OCI-M1 (cell line): Measurements from ENCODE around the gene CLIP4.

Source experiments
- DNase-seq: peaks from one replicate; lab custom pipeline; 2025; lab: John Stamatoyannopoulos, UW

Gene CLIP4

DNA sequence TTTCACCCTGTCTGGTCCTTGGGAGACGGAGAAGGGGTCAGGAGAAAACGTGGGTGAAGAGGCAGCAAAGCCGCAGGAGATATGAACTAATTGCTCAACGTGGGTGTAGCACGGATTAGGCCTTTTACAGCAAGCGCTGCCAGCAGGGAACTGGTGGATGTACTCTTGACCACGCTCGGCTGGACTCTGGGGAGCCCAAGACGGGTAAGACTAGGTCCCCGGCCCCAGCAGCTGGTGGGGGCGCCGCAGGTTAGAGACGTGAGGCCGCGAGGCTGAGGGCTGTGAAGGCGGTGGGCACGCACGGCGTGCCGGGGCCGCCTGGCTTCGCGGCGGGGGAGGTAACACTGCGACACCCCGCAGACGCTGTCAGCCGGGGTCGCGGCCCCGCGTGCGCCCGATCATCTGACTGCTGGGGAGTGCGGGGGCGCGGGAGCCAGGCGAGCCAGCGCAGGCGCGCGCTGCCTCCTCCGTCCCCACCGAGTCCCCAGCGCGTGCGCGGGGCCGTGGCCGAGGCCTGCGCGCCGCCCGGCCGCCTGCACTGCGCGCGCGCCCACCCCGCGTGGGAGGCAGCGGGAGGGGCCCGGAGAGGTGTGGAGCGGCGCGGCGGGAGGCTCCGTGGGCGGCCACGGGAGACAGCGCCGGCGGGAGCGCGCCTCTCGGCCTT, at the start of gene CLIP4:
Gene CLIP4 (plus strand): TSS at position 470 of the 664 bp plus-strand sequence. CDS start 5,974 bp downstream, outside the sequence.
- DNase-seq, result no peak

DNA sequence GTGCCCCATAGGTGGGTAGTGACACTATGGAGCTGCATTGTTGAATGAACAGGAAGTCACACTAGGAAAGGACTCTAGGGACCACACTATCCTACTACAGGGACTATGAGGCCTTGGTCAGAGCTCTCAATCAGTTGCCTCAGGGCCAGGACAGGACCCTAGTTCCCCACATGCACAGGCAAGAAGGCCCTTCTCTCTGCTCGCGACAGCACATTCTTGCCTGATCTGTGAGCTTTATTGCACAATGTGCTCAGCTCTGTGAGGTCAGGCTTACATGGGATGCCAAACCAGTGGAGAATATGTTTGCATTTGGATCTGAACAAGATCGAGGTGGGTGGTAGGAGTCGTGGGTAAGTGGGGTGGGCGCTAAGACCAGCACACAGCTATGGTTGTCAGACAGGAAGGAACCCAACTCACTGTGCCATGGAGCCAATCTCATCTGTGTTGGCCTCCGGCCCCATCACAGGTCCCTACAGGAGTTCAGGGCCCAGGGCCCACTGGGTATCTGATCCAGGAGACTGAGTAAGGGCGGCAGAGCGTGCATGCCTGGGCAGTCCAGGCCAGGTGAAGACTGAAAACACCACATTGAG, 48.8 kb upstream of the CLIP4 start:
- DNase-seq, result no peak

- DNase-seq, result no peak
Observed at GRCh38 chr2:29066997-29067605, 48.1 kb upstream of the CLIP4 start.

DNA sequence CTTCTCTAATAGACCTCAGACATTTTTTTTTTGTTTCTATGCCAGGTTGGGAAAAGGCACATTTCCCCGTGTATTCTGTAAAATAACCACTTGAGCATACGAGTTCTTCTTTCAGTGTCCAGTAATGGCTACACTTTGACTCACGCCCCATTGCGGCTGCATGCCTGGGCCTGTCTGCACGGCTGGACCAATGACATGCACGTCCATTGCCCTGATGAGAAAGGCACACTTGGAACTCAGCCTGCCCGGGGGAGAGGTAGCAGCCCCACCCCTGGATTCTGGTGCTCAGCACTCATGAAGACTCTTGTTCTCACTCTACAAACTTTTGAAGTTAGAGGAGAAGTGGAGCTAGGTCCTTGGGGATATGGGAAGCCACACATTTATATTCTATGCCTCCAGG, 46.7 kb upstream of the CLIP4 start:
- DNase-seq, result no peak

- DNase-seq, result no peak
Observed at GRCh38 chr2:29070526-29070925, 44.7 kb upstream of the CLIP4 start.

GRCh38 chr2:29071032-29071975, 43.9 kb upstream of the CLIP4 start:
- DNase-seq, result no peak

- DNase-seq, result no peak
Observed at GRCh38 chr2:29072251-29072650, 43.0 kb upstream of the CLIP4 start.

DNA sequence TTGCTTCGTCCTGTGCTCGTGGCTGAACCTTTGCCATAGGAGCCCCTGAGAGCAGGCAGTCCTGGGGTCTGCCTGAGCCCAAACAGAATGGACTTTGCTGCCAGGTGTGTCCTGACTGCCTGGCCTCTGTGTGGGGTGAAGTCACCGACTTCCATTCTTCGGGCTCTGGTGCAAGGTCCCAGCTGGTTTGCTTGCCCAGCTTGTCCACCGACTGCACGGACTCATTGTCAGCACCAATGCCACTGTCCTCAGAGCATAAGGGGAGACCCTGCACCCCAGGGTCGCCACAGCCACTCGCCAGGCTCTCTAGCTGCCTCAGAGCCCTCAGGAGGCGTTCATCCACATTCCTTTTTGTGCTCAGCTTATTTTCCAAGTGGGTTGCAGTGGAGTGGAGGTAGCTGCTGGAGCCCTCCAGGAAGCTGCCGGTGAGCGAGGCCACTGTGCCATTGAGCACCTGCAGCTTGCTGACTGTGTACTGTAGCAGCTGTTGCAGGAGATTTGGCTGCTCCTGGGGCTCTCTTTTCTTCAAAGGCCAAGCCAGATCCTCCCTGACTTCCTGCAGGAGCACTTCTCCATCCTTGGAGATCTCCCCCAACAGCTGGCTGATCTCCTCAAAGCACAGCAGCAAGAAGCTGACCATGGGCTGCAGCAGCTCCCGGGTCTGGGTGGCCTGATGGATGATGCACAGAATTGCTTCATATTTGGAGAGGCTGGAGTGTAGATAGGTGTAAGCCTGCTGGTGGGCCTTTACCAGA, 42.1 kb upstream of the CLIP4 start:
- DNase-seq, result no peak

- no peak for DNase-seq
Observed at GRCh38 chr2:29073933-29074332, 41.3 kb upstream of the CLIP4 start.

GRCh38 chr2:29074411-29074810, 40.8 kb upstream of the CLIP4 start, which contains the start of gene PCARE:
Gene PCARE, minus strand, starts transcription at chr2:29074523. Its CDS starts 262 bp downstream, at chr2:29074261.
- DNase-seq, result no peak

DNA sequence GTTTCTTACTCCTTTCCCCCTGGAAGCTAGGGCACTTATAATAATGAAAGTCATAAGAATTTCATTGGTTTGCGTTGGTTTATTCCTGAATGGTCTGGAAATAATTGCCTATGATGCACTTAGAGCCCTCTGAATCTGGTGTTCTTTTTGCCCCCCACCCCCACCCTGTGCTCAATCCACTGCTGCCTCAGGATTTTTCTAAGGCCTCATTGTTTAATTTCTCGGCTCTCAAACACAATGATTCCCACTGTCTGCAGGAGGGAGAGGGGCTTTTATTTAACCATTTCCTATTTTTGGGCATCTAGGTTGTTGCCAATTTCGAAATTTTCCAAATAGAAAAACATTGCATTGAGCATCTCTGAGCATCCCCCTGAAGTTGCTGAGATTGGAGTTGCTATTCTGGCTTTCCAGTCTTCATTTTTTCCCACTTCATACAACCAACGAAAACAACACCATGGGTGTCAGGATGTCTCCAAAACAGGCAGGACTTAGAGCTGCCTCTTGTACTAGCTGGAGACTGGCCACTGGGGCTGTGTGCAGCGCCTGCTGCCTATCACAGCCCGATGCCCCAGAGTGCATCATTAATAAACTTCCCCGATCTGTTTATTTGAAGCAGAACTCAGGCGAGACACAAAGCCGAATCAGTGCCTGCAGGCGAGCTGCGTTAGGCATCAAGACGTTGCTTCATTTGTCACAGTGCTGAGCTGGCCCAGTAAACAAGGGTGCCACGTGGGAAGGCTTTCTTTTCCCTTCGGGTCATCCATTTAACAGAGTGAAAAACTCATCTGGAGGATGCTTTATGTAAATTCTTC, 39.1 kb upstream of the CLIP4 start:
- DNase-seq, result no peak

GRCh38 chr2:29079887-29080286, 35.3 kb upstream of the CLIP4 start:
- no peak for DNase-seq

GRCh38 chr2:29080886-29081743, 34.1 kb upstream of the CLIP4 start:
- no peak for DNase-seq

DNA sequence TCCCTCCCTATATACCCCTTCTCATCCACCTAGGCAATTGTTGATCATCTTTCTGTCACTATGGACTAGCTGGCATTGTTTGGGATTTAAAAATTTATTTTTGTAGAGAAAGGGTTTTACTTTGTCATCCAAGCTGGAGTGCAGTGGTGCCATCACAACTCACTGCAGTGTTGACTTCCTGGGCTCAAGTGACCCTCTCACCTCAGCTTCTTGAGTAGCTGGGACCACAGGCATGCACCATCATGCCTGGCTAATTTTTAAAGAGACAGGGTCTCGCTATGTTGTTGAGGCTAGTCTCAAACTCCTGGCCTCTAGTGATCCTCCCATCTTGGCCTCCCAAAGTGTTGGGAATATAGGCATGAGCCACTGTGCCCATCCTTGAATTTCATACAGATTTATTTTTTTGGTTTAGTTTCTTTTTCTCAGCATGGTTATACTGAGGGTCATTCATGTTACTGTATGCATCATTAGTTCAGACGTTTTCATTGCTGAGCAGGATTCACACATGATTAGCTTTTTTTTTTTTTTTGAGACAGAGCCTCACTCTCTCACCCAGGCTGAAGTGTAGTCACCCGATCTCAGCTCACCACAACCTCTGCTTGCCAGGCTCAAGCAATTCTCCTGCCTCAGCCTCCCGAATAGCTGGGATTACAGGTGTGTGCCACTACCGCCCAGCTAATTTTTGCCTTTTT, 32.3 kb upstream of the CLIP4 start:
- no peak for DNase-seq

- no peak for DNase-seq
Observed at GRCh38 chr2:29084554-29084953, 30.7 kb upstream of the CLIP4 start.

GRCh38 chr2:29090311-29090710, 24.9 kb upstream of the CLIP4 start:
- peak; percentile 14 for DNase-seq

GRCh38 chr2:29096969-29097368, 18.2 kb upstream of the CLIP4 start:
- no peak for DNase-seq

DNA sequence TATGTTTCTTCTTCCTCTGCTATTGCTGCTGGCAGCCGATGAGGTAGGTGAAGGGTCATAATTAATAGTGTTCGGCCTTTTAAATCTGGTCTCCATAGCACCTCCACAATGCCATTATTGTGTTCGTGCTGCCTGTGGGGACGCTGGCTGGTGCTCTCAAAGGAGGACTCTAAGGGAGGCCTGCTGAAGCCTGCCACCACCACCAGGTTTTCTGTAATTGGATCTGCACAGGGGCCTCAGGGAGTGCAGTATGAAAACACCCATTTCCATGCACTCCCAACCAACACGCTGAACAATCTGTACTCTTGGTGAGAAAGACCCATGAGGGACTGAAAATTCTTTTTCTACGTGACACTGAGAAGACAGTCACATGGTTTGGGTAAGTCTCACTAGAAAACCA, 17.6 kb upstream of the CLIP4 start:
- DNase-seq, result no peak

GRCh38 chr2:29100564-29100963, 14.7 kb upstream of the CLIP4 start:
- DNase-seq, result no peak
